Uterus (tissue), 2 donors: ENCODE measurements around the gene FBRSL1.

ENCODE experiments used
- CTCF ChIP-seq, 4 experiments: fragments of 200-600 bp in 2 of 4; fragments of 450-650 bp in 2 of 4; sonication (generic) in 2 of 4; IDR thresholded peaks; one replicate each; pipeline ENCODE4 v1.5.1; 2016 to 2019; ENCODE audit warnings: antibody characterized with exemption in 4 of 4, mild to moderate bottlenecking in 2 of 4, moderate library complexity in 1 of 4
- POLR2A ChIP-seq, 2 donors: fragments of 450-650 bp; IDR thresholded peaks; one replicate each; pipeline ENCODE4 v1.6.1; 2016; ENCODE audit warnings: antibody characterized with exemption in 2 of 2, mild to moderate bottlenecking in 1 of 2, moderate library complexity in 1 of 2

- no peak for TF ChIP-seq CTCF (IDR thresholded peaks at IDR 0.05)
- no peak for TF ChIP-seq POLR2A (IDR thresholded peaks at IDR 0.05)
Observed at GRCh38 chr12:132498931-132499330, 9.0 kb downstream of the FBRSL1 start.
